Retinal pigment epithelial cell (primary cell): Measurements from ENCODE around the gene MTX3.

Experiments
- DNase-seq: peaks from one replicate; pipeline ENCODE4 v3.0.0-alpha.2; 2010; ENCODE audit warnings: low read depth
- H3K4me3 ChIP-seq: 2 replicates; pipeline ENCODE4 v1.5.1; 2011; ENCODE audit warnings: mild to moderate bottlenecking, low read length, control low read depth, moderate library complexity
- TF ChIP-seq, protein P1 (sequence below): conservative IDR thresholded peaks from 2 replicates; pipeline ENCODE4 v1.5.1; 2011; ENCODE audit warnings: low read depth, low read length, control low read depth, inconsistent platforms

The MTX3 gene

GRCh38 chr5:79959407-79959806 lies 31.7 kb downstream of the MTX3 start:
- TF ChIP-seq, protein P1, sequence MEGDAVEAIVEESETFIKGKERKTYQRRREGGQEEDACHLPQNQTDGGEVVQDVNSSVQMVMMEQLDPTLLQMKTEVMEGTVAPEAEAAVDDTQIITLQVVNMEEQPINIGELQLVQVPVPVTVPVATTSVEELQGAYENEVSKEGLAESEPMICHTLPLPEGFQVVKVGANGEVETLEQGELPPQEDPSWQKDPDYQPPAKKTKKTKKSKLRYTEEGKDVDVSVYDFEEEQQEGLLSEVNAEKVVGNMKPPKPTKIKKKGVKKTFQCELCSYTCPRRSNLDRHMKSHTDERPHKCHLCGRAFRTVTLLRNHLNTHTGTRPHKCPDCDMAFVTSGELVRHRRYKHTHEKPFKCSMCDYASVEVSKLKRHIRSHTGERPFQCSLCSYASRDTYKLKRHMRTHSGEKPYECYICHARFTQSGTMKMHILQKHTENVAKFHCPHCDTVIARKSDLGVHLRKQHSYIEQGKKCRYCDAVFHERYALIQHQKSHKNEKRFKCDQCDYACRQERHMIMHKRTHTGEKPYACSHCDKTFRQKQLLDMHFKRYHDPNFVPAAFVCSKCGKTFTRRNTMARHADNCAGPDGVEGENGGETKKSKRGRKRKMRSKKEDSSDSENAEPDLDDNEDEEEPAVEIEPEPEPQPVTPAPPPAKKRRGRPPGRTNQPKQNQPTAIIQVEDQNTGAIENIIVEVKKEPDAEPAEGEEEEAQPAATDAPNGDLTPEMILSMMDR: no peak
- H3K4me3 ChIP-seq: no peak overlapping the region
- no peak for DNase-seq

DNA sequence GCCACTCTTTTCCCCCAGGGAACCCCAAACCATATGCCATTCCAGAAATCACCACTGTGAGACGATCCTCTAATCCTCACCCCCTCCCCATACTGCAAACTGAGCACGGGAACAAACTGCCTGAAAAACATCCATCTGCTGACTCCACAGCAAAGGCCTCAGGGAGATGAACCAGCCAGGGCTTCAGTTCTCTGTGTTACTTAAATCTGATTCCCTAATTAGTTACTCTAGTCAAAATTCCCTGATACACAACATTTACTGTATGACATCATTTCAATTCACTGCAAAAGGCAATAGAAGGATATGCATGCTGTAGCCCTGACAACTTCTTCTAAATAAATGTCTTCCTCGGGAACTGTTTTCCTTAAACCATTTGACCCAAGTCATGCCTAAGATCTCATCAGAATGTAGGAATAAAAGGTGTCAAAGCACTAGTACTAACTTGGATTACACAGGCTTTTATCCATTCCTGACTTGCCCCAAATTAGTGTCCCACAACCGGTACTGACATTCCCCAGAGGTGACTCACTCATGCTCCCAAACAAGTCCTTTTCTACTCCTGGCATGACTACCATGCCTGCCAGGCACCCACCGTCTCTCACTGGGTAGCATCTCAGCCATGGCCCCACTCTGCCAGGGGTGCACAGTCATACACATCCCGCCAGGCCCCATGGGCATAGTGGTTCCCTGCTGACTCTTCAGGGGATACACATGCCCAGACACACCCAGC lies 35.0 kb downstream of the MTX3 start:
- peak; percentile 39 for DNase-seq
- no peak overlapping the region for H3K4me3 ChIP-seq
- TF ChIP-seq, protein P1: no peak

DNA sequence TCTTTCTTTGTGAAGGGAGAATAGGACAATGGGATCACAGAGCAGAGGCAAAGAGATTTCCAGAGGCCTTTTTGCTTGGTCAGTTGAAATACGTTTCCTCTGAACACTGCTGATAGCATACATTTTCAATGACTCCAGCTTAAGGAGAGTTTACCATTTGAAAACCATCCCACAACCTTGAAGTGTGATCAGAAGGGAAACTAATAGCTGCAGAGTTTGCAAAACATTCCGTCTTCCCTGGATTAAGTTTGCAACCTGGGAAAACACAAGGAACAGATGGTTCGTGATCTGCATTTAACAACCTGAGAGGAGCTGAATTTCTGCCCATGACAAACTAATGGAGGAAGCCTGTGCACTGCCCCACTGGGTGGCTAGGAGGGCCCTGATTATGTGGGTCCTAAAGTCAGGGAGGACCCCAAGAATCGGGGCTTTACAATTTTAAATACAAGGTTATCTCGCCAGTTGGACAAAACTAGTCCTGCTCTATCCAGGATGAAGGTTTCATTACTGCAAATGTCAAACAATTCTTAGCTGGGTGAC lies 35.6 kb downstream of the MTX3 start:
- DNase-seq: no peak
- no peak overlapping the region for H3K4me3 ChIP-seq
- TF ChIP-seq, protein P1: no peak

- TF ChIP-seq, protein P1: no peak
- no peak for DNase-seq
- H3K4me3 ChIP-seq: no peak overlapping the region
Observed at GRCh38 chr5:79954620-79955019, 36.4 kb downstream of the MTX3 start.

- TF ChIP-seq, protein P1: no peak
- no peak overlapping the region for H3K4me3 ChIP-seq
- no peak for DNase-seq
Observed at GRCh38 chr5:79947567-79947966, 43.5 kb downstream of the MTX3 start.

- no peak overlapping the region for H3K4me3 ChIP-seq
- TF ChIP-seq, protein P1: no peak
- no peak for DNase-seq
Observed at GRCh38 chr5:79938468-79938867, 52.6 kb downstream of the MTX3 start.

GRCh38 chr5:79936646-79937216 lies 54.3 kb downstream of the MTX3 start:
- no peak for DNase-seq
- no peak overlapping the region for H3K4me3 ChIP-seq
- TF ChIP-seq, protein P1: no peak
